GM18505 (cell line): ENCODE data around the gene GPAT2.
"Not testable (repeated sequence)": the region's sequence is repeated elsewhere in the genome, so short reads cannot be mapped to it uniquely, and the experiment has no call there.

Experiments
- ATAC-seq: cut with Tn5 transposase; IDR thresholded peaks from one replicate; pipeline ENCODE4 v1.9.1; 2021; ENCODE audit not compliant: unreplicated experiment
- POLR2A ChIP-seq: IDR thresholded peaks from 4 replicates; pipeline ENCODE4 v1.6.1; 2011; ENCODE audit warnings: borderline replicate concordance; ENCODE audit not compliant: insufficient read depth, insufficient read length; ENCODE audit errors: extremely low read depth

The GPAT2 gene

DNA sequence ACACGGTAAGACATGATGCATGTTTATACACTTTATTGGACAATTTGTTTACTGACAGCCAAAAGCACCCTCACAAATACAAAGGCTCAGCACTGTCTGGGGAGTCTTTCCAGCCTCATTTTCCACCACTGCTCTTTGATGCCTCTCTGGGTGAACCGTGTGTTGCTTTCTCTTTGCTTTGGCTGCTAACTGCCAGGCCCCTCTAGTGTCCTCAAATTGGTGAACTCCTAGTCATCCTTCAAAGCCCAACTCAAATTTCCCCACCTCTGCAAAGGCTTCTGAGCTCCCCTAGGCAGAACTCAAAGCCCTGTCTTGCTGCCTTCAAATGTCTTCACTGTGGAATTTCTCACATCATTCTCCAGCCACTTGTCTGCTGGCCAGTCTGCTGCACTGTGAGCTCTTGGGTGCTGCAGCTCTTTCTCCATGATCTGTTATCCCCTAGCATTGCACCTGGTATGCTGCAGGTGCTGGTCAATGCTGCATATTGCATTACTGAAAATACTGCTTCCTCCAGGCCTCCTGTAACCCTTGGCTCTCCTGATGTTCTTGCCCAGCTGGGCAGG is 32.5 kb upstream of the GPAT2 start:
- ATAC-seq = not testable (repeated sequence)

DNA sequence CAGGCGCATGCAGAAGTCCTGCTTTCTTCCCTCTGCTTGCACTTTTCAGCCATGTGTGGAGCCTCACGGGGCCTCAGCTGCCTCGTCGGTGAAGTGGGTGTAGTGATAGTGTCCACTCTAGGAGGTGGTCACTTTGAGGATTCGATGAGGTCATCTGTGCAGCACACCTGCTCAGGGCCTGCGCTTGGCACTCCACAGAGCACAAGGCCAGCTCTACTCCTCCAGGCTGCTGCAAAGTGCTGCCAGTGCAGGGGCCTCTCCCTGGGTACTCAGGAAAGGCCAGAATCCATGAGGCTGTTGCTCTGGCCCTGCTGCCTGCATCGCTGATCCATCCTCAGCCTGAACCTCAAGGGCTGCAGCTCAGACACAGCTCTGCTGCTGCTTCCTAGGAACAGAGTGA is 31.8 kb upstream of the GPAT2 start:
- ATAC-seq = not testable (repeated sequence)

- ATAC-seq = not testable (repeated sequence)
These were observed 31.2 kb upstream of the GPAT2 start for GRCh38 chr2:96065954-96066353.

DNA sequence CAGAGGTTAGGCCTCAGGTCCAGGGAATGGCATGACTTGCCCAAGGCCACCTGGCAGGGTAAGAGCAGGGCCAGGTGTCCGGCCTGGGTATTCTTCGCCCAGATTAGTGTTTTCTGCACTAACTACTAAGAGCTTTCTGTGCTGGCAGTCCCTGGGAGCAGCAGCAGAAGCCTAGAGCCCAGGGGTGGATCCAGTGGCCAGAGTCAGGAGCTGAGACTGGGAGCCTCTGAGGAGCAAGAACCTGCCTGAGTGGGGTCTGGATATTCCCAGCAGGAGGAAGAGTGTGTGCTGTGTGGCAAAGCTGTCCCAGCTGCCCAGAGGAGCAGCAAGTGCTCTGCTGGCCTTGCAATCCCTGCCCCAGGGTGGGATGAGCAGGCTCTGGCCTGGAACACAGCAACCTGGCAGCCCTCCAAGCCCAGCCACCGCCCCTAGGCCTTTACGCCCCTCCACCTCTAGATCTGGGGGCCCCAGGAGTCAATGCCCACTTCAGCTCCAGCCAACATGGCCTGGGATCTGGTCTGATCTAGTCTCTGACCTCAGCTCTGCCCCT is 30.7 kb upstream of the GPAT2 start:
- no peak for ATAC-seq
- no peak for TF ChIP-seq POLR2A

DNA sequence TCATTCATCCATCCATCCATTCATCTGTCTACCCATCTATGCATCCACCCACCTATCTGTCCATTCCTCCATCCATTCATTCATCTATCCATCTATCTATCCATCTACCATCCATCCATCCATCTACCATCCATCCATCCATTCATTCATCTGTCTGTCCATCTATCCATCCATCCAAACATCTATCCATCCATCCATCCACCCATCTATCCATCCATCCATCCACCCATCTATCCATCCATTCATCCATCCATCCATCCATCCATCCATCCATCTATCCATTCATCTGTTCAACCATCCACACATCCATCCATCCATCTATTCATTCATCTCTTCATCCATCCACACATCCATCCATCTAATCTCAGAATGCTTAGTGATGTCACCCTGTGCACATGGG is 30.0 kb upstream of the GPAT2 start:
- not testable (repeated sequence) for ATAC-seq

- not testable (repeated sequence) for ATAC-seq
These were observed 29.4 kb upstream of the GPAT2 start for GRCh38 chr2:96064047-96064675.

- not testable (repeated sequence) for ATAC-seq
These were observed 28.6 kb upstream of the GPAT2 start for GRCh38 chr2:96063116-96063899.

GRCh38 chr2:96062483-96062882 is 27.8 kb upstream of the GPAT2 start:
- not testable (repeated sequence) for ATAC-seq

GRCh38 chr2:96061901-96062300 is 27.2 kb upstream of the GPAT2 start:
- ATAC-seq = not testable (repeated sequence)

DNA sequence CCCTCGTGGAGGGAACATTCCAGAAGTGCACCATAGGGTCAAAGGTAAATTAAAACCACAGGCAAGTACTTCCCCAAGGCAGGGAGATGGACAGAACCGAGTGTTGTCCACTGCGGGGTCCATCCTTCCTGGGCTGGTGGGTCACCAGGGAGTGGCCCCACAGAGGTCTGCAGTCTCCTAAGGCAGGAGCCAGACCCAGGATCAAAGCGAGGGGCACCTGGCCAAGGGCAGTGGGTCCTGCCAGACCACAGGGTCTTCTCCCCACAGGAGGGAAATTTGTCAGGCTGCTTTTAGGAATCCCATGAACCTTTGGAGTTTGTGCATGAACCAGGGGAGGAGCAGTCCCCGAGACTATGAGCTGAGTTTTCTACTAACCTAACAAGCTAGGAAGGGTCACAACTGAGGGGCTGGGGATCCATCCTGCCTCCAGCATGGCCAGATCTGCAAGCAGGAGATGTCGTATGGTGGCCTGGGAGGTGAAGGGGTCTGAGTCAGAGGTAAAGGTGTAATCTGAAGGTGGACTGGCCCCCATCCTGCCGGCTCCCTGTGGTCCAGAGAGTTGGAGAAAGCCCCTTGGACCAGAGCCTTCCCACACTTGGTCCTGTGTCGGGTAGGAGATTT is 26.6 kb upstream of the GPAT2 start:
- not testable (repeated sequence) for ATAC-seq

- not testable (repeated sequence) for ATAC-seq
These were observed 25.6 kb upstream of the GPAT2 start for GRCh38 chr2:96060325-96060724.

GRCh38 chr2:96059443-96059842 is 24.7 kb upstream of the GPAT2 start:
- not testable (repeated sequence) for ATAC-seq

GRCh38 chr2:96055830-96056229 is 21.1 kb upstream of the GPAT2 start:
- not testable (repeated sequence) for ATAC-seq

- ATAC-seq = not testable (repeated sequence)
These were observed 19.8 kb upstream of the GPAT2 start for GRCh38 chr2:96054537-96054936.

DNA sequence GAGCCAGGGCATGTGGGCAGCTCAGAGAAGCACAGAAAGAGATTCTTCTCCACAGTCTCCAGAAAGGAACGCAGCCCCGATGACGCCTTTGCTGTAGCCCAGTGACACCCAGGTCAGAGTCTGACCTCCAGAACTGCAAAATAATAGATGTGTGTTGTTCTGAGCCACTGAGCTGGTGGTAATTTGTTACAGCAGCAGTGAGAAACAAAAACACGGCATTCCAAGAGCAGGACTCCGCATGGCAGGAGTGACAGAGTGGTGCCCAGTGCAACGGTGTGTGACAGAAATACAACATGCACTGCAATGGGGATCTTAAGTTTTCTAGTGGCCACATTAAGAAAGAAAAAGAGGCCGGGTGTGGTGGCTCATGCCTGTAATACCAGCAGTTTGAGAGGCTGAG is 18.7 kb upstream of the GPAT2 start:
- not testable (repeated sequence) for ATAC-seq

GRCh38 chr2:96052632-96053031 is 17.9 kb upstream of the GPAT2 start:
- not testable (repeated sequence) for ATAC-seq

- ATAC-seq = not testable (repeated sequence)
These were observed 15.2 kb upstream of the GPAT2 start for GRCh38 chr2:96049917-96050262.

DNA sequence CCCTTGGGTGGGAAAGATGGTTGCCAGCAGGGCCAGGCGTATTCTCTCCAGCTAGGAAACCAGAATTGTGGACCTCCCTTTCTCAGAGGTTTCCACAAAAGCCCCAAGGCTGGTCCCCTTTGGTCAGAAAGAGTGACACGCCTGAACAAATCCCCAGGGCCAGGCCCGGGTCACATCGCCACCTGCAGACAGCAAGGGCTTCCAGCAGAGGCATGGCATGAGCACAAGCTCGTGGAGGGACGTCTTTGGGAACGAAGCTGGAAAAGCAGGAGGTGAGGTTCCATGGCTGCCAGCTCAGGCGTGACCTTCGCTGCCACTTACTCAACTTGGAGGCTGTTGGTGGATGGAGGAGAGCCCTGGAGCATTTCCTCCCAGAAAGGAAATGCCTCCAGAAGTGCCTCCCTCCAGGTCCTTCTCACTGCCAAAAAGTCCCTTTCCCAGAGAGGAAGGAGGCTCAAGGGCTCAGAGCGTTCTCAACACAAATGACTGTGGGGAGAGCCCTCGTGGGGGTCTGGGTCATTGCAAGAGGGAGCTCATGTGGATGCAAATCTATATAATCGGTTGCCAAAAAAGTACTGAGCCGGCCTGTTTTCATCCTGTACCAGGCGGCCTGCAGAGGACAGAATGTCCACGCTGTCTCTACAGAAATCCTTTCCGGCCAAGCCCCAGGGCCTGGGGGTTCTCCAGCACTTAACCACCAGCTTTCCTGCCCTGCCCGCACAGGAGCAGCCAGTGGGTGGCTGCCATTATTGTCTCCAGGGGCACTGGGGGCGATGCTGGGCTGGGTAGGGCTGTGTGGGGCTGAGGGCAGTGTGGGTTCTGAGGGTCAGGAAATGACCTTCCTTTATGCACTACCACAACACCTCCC is 14.6 kb upstream of the GPAT2 start:
- ATAC-seq = not testable (repeated sequence)

DNA sequence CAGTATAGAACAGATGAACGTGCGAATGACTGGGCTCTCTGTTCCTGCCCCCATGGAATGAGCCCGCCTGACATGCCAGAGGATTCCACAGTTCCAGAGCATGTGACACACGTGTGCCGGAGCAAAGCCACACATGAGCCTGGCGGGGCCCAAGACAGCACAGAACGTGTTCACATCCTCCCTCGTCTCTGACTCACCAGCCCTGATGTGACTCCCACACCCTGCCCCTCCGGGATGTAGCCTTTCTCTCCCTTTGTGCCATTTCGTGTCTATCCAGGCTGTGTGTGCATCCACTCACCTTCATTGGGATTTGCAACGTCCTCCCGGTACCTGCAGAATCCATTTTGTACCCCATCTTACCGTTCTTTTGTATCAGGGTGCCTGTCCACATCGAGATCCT is 838 bp upstream of the GPAT2 start:
- ATAC-seq = not testable (repeated sequence)

GRCh38 chr2:96033997-96034396 is 719 bp downstream of the GPAT2 start:
- ATAC-seq = not testable (repeated sequence)
